Uterus (tissue), 2 donors: ENCODE data around the gene NCAPD2.

Source experiments
- CTCF ChIP-seq, 4 experiments: fragments of 200-600 bp in 2 of 4; fragments of 450-650 bp in 2 of 4; sonication (generic) in 2 of 4; IDR thresholded peaks; one replicate each; pipeline ENCODE4 v1.5.1; 2016 to 2019; ENCODE audit warnings: antibody characterized with exemption in 4 of 4, mild to moderate bottlenecking in 2 of 4, moderate library complexity in 1 of 4
- POLR2A ChIP-seq, 2 donors: fragments of 450-650 bp; IDR thresholded peaks; one replicate each; pipeline ENCODE4 v1.6.1; 2016; ENCODE audit warnings: antibody characterized with exemption in 2 of 2, mild to moderate bottlenecking in 1 of 2, moderate library complexity in 1 of 2

GRCh38 chr12:6539707-6540134, 45.8 kb downstream of the NCAPD2 start:
- TF ChIP-seq CTCF (IDR thresholded peaks at IDR 0.05) (no peak), POLR2A (IDR thresholded peaks at IDR 0.05) (no peak)
